ENCODE results near the gene CUL2.

- TF ChIP-seq POLR2AphosphoS5 (IDR thresholded peaks at IDR 0.05; ENCODE audit: low read depth, low read length) = no peak
- no peak for TF ChIP-seq RXRA (IDR thresholded peaks at IDR 0.05; ENCODE audit: borderline replicate concordance, low read depth)
- TF ChIP-seq CTCF (IDR thresholded peaks at IDR 0.05) = no peak
- no peak for TF ChIP-seq MAX (IDR thresholded peaks at IDR 0.05; ENCODE audit: low read depth)
- TF ChIP-seq REST (IDR thresholded peaks at IDR 0.05; ENCODE audit: low read depth, low read length) = no peak
Observed at GRCh38 chr10:35103882-35104281, 13.7 kb upstream of the CUL2 start.

Measured in SK-N-SH (cell line).